ENCODE results near the gene PTGDR. TPM values are rescaled to one million over a fixed set of nuclear protein-coding genes. Genes with fewer than 3 reads are reported as not detected.

Gene PTGDR
- total RNA-seq, 1 experiment from 2014 or later = not detected

GRCh38 chr14:52265253-52265652 lies 2.2 kb upstream of the PTGDR start:
- no peak for DNase-seq (ENCODE audit: low read depth)

- DNase-seq (ENCODE audit: low read depth) = peak; percentile 88
These were observed 1.3 kb upstream of the PTGDR start for GRCh38 chr14:52266179-52266578.

- peak; percentile 67 for DNase-seq (ENCODE audit: low read depth)
These were observed 716 bp upstream of the PTGDR start for GRCh38 chr14:52266782-52267181.

- DNase-seq (ENCODE audit: low read depth) = no peak
These were observed 972 bp downstream of the PTGDR start for GRCh38 chr14:52268279-52269061.

GRCh38 chr14:52269100-52269499 lies 1.6 kb downstream of the PTGDR start:
- no peak for DNase-seq (ENCODE audit: low read depth)

GRCh38 chr14:52269982-52270381 lies 2.5 kb downstream of the PTGDR start:
- no peak for DNase-seq (ENCODE audit: low read depth)

- DNase-seq (ENCODE audit: low read depth) = no peak
These were observed 4.0 kb downstream of the PTGDR start for GRCh38 chr14:52271538-52271937.

GRCh38 chr14:52272375-52272774 lies 4.9 kb downstream of the PTGDR start:
- DNase-seq (ENCODE audit: low read depth) = peak; percentile 59

GRCh38 chr14:52275372-52275771 lies 7.9 kb downstream of the PTGDR start:
- no peak for DNase-seq (ENCODE audit: low read depth)

GRCh38 chr14:52277552-52277951 lies 10.1 kb downstream of the PTGDR start:
- DNase-seq (ENCODE audit: low read depth) = no peak

GRCh38 chr14:52279408-52279807 lies 11.9 kb downstream of the PTGDR start:
- peak; percentile 25 for DNase-seq (ENCODE audit: low read depth)

- peak; percentile 11 for DNase-seq (ENCODE audit: low read depth)
These were observed 15.6 kb downstream of the PTGDR start for GRCh38 chr14:52283099-52283498.

GRCh38 chr14:52286661-52287649 lies 19.5 kb downstream of the PTGDR start:
- DNase-seq (ENCODE audit: low read depth) = no peak

- no peak for DNase-seq (ENCODE audit: low read depth)
These were observed 28.9 kb downstream of the PTGDR start for GRCh38 chr14:52296378-52296777.

GRCh38 chr14:52298795-52299194 lies 31.3 kb downstream of the PTGDR start:
- DNase-seq (ENCODE audit: low read depth) = no peak

- DNase-seq (ENCODE audit: low read depth) = peak; percentile 64
These were observed 32.3 kb downstream of the PTGDR start for GRCh38 chr14:52299692-52300278.

GRCh38 chr14:52303236-52303635 lies 35.7 kb downstream of the PTGDR start:
- no peak for DNase-seq (ENCODE audit: low read depth)

GRCh38 chr14:52304248-52304904 lies 36.9 kb downstream of the PTGDR start:
- peak; percentile 36 for DNase-seq (ENCODE audit: low read depth)

- no peak for DNase-seq (ENCODE audit: low read depth)
These were observed 37.5 kb downstream of the PTGDR start for GRCh38 chr14:52305014-52305413.

- DNase-seq (ENCODE audit: low read depth) = no peak
These were observed 39.9 kb downstream of the PTGDR start for GRCh38 chr14:52307376-52307775.

- no peak for DNase-seq (ENCODE audit: low read depth)
These were observed 40.4 kb downstream of the PTGDR start for GRCh38 chr14:52307905-52308304.
